Lower lobe of right lung (tissue), 2 donors: ENCODE measurements around the gene SLC6A3. TPM values are rescaled to one million over a fixed set of nuclear protein-coding genes. Genes with fewer than 3 reads are reported as not detected.

Source experiments
- ATAC-seq, 2 donors: fragments of 200-7000 bp; cut with Tn5 transposase; one replicate each; pipeline ENCODE4 v1.9.1; 2020 to 2022; ENCODE audit warnings: mild to moderate bottlenecking in 2 of 2, moderate library complexity in 2 of 2
- DNase-seq: peaks from one replicate; pipeline ENCODE4 v3.0.0-alpha.2; 2020
- H3K27ac ChIP-seq: fragments of 200-600 bp; one replicate; pipeline ENCODE4 v1.8.0; 2022
- H3K27me3 ChIP-seq: fragments of 200-600 bp; one replicate; pipeline ENCODE4 v1.8.0; 2022; ENCODE audit warnings: low read depth
- H3K36me3 ChIP-seq: fragments of 200-600 bp; one replicate; pipeline ENCODE4 v1.8.0; 2022; ENCODE audit warnings: mild to moderate bottlenecking
- H3K4me1 ChIP-seq: fragments of 200-600 bp; one replicate; pipeline ENCODE4 v1.8.0; 2022
- H3K4me3 ChIP-seq: fragments of 200-600 bp; one replicate; pipeline ENCODE4 v1.8.0; 2022; ENCODE audit warnings: mild to moderate bottlenecking
- H3K9me3 ChIP-seq: fragments of 200-600 bp; one replicate; pipeline ENCODE4 v1.8.0; 2022
- CTCF ChIP-seq: fragments of 200-600 bp; IDR thresholded peaks from one replicate; pipeline ENCODE4 v1.8.0; 2022; ENCODE audit warnings: antibody characterized with exemption, mild to moderate bottlenecking
- intact Hi-C: fragments of 100-400 bp; cut with DNase I; formaldehyde crosslinking; loops from one replicate; pipeline ENCODE4 v1.11.0; 2022
- total RNA-seq: library from RNA; stranded (reverse); fragmentation: NEBNext Ultra II Directional; extraction: Animal tissue kit (Norgen Biotek cat#: 25700); gene quantifications from one replicate; pipeline ENCODE4 v1.2.1, GENCODE V29; 2021
- donor health status: DM: no; HTN: yes; CAD: no; lungs with severe emphysema.

Gene SLC6A3
- total RNA-seq, 1 donor from 2014 or later: 0.12 TPM

GRCh38 chr5:1394881-1395860, 50.1 kb downstream of the SLC6A3 start:
- Histone ChIP-seq H3K9me3 (no peaks in the 10 kb centered on the region), H3K4me3 (no peak overlapping the region), H3K4me1 (no peaks in the 10 kb centered on the region), H3K27me3 (peaks cover 47% of the 10 kb centered on the region), H3K27ac (no peak overlapping the region), H3K36me3 (no peaks in the 10 kb centered on the region)
- intact Hi-C loops: no loop called here
- no peak for TF ChIP-seq CTCF
- DNase-seq: peak; percentile 36
- no peak for ATAC-seq

- no peak for TF ChIP-seq CTCF
- Histone ChIP-seq H3K36me3 (no peaks in the 10 kb centered on the region), H3K4me3 (no peak overlapping the region), H3K27me3 (peaks cover 47% of the 10 kb centered on the region), H3K9me3 (no peaks in the 10 kb centered on the region), H3K4me1 (no peaks in the 10 kb centered on the region), H3K27ac (no peak overlapping the region)
- intact Hi-C loops: no loop called here
- ATAC-seq (no peak), DNase-seq (peak; percentile 30)
Measured at GRCh38 chr5:1393571-1394501, 51.4 kb downstream of the SLC6A3 start.

GRCh38 chr5:1392801-1393565, 52.3 kb downstream of the SLC6A3 start:
- DNase-seq (peak; percentile 36), ATAC-seq (peak in 1 of 2 donors; percentile 26)
- Histone ChIP-seq H3K4me3 (no peak overlapping the region), H3K36me3 (no peaks in the 10 kb centered on the region), H3K4me1 (no peaks in the 10 kb centered on the region), H3K9me3 (no peaks in the 10 kb centered on the region), H3K27me3 (peaks cover 47% of the 10 kb centered on the region), H3K27ac (no peak overlapping the region)
- TF ChIP-seq CTCF: no peak
- intact Hi-C loops: no loop called here

GRCh38 chr5:1392261-1392660, 53.0 kb downstream of the SLC6A3 start:
- intact Hi-C loops: no loop called here
- Histone ChIP-seq H3K36me3 (no peaks in the 10 kb centered on the region), H3K4me3 (no peak overlapping the region), H3K27ac (no peak overlapping the region), H3K9me3 (no peaks in the 10 kb centered on the region), H3K4me1 (no peaks in the 10 kb centered on the region), H3K27me3 (peaks cover 47% of the 10 kb centered on the region)
- ATAC-seq (no peak), DNase-seq (peak; percentile 27)
- no peak for TF ChIP-seq CTCF

GRCh38 chr5:1391691-1392090, 53.5 kb downstream of the SLC6A3 start:
- no peaks in the 10 kb centered on the region for H3K36me3 ChIP-seq
- ATAC-seq (no peak), DNase-seq (no peak)
- peaks cover 47% of the 10 kb centered on the region for H3K27me3 ChIP-seq
- H3K27ac ChIP-seq: no peak overlapping the region
- no peak overlapping the region for H3K4me3 ChIP-seq
- no peaks in the 10 kb centered on the region for H3K9me3 ChIP-seq
- H3K4me1 ChIP-seq: peaks cover 2% of the 10 kb centered on the region
- TF ChIP-seq CTCF: no peak
- intact Hi-C loops: no loop called here
